LoVo (cell line): Measurements from ENCODE around the gene TRMT1.

Source experiments
- DNase-seq: peaks from one replicate; pipeline ENCODE4 v3.0.0-alpha.2; 2016; ENCODE audit warnings: low spot score

The TRMT1 gene

DNA sequence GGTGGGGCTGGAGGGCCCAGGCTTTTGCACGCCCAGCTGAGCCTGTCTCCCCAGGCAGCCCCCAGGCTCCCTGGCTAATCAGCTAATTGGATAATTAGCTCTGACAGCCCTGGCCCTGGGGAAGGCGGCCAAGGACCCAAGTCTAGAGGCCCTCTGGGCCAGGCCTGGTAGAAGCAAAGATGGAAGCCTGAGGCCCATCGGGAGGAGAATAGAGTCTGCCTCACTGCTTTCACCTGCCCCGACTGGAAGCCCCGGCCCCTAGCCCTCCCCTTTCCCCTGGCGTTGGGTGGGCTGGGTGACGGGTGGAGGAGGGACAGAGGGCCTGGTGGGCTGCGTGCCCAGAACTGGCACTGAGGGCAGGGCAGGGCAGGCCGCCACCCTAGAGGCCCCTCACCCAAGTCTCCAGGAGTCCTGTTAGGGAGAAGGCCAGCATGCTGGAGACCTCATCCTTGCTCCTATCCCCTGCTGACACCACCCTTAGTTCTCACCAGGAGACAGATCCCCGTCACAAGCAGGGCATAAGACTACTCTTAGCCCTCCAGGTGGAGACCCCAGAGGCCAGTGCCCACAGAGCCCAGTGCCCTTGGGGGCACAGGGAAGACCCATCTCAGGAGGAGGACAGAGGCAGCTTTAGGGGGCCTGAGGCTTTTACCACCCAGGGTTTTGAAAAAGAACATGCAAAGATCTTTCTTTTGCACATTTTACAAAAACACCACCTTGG, 25.9 kb downstream of the TRMT1 start:
- DNase-seq, result no peak

DNA sequence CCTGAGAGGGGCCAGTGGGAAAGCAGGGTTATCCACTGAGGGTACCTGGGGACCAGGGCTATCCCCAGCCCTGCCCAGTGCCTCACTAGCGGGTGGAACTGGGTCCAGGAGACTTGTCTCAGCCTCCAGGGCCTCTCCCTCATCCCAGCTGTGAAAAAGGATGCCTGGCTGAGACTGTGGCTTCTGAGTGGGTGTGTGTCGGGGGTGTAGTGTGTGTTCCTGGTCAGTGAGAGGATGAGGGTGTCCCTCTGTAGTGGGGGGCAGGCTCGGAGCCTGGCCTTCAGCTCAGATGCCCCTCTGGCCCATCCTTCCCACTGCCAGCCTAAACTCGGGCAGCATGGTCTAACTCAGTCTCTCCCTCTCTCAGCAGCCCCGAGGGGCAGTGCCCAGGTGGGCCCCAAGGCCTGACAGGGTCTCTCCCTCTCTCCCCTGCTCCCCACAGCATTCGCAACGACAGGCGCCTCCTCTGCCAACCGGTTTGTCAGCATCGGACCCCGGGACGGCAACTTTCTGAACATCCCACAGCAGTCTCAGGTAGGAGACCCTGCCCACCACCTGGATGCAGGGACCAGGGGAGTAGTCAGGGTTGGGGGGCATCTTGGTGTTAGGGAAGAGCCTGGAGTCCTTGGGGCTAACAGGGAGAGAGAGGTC, 26.6 kb downstream of the TRMT1 start:
- no peak for DNase-seq

DNA sequence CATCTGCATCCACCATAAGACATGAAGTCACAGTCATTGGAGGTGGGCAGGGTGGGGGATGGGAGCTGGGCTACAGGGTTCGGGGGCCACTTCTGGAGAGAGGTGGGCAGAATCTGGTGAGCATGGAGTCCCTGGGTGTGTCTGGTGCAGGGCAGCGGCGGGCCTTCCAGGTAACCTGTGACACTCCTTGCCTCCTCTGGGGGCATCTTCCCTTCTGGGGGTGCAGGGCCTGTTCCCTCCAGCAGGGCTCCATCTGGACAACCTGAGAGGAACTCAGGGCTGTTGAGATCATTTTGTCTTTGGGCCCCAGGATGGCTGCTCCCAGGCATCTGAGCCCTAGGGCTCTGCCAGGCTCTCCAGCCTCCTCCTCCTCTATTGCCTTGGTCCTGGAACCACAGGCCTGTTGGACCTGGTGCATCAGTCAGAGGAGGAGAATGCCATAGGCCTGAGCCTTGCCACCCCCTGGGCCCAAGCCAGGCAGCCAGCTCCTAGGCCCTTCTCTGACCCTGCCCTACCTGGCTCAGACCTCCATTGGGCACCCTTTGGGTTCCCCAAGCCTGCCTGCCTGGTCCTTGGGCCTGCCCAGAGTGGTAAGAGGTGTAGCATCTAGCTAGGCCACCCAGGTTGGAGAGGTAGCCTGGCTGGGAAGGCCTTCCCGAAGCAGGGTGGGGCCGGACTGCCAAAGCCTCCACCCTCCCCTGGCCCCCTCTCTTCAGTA, 27.2 kb downstream of the TRMT1 start:
- no peak for DNase-seq

DNA sequence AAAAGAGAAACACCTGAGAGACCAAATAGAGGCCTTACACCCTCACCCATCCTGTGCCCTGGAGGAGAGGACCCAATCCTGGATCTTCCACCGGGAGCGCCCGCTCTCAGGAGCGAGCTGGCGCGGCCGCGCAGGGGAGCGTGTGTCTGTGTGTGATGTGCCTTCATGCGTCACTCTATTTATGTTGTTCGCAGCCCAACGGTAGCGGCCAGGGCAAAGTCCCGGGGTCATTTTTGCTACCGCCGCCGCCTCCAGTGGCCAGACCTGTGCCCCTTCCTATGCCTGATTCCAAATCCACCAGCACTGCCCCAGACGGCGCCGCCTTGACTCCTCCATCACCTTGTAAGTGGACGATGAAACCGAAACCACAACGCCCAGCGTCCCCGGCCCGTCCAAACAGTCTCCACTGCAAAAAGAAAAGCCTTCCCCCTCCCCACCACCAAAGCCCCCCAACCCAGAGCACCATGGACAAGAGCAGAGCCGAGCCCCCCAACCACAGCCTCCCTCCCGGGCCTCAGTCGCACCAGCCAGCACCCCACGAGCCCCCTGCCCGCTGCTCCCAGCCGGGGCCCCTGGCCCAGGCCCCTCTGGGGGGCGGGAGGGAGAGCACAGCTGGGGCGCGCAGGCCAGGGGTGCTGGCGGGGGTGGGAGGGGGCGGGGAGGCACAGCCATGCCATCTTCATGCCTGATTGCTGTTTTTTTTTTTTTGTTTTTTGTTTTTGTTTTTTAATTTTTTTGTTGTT, 28.6 kb downstream of the TRMT1 start:
- no peak for DNase-seq

DNA sequence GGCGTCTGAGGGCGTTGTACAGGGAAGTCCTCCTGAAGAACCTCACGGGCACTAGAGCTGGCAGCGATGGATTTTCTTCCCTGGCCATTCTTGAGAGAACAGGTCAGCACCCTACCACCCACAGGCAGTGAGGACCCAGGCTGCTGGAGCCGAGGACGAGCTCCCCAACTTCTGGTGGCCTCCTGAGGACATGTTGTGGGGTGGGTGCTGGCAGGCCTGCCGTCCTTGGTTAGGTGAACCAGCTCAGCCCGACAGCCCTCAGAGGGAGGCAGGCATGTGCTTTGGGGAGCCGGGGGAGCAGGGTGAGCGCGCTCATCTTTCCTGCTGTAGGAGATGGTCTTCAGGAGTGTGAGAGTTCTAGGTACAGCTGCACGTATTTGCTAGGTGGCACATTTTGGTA, 29.2 kb downstream of the TRMT1 start:
- no peak for DNase-seq

DNA sequence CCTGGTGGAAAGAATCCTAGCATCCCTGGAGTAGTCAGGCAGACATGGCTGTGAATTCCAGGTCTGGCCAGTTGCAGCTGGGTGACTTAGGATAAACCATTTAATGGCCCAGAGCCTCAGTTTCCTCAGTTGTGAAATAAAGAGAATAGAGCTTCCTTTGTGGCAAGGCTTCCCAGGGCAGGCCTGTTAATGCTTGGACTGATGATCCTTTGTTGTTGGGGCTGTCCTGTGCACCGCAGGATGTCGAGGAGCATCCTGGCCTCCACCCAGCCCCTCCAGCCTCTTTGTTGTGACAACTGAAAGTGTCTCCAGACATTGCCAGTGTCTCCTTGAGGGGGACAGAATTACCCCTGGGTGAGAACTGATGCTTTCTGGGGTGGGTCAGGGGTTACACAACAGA, 30.2 kb downstream of the TRMT1 start:
- DNase-seq, result no peak

DNA sequence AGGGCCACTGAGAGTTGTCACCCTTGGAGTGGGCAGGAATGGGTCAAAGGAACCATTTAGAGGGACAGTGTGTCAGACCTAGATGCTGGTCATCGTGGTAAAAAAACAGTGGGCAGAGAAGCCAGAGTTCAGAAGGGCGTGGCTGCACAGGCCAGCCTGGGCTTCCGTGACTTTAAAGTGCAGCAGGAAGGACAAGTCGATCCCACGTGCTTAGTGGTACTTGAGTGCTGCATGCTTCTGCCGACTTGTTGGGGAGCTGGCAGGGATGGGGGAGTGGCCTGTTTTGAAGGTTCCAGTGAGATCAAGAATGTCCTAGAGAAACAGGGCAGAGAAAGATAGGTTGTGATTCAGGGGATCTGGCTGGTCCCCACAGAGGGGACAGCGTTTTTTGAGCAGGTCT, 30.9 kb downstream of the TRMT1 start:
- DNase-seq, result no peak

DNA sequence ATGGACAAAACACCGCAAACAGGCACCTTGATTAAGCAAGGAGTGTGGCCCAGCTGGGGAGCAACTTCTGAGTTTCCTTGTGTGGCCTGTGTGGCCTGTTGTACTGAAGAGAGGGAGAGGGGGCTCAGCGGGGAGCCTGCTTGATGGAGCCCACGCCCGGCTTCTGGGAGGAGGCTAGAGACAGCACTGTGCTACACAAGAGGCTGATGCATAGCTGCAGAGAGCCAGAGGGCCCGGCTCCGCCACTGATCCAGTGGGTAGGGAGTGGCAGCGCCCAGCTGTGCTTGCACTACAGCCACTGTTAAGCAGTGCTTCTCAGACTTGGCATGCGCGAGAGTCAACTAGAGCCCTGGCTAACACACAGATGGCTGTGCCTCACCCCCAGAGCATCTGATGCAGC, 32.9 kb downstream of the TRMT1 start:
- DNase-seq, result no peak

DNA sequence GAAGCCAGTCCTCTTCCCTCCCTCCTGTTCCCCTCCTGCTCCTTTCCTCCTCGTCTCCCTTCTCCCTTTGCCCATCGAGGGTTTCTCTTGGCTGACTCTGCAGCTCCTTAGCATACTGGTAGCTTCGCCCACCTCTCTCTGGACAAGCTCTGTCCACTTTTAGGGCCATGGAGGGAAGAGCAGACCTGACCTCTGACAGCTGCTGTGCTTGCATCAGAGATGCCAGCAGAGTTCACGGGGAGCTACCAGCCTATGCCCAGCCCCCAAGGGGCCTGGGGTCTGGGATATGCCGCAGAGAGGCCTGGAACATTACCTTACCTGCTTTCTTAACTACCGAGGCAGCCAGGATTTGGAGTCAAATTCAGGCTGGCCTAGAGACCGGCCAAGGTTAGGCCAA, 33.5 kb downstream of the TRMT1 start:
- DNase-seq, result no peak

DNA sequence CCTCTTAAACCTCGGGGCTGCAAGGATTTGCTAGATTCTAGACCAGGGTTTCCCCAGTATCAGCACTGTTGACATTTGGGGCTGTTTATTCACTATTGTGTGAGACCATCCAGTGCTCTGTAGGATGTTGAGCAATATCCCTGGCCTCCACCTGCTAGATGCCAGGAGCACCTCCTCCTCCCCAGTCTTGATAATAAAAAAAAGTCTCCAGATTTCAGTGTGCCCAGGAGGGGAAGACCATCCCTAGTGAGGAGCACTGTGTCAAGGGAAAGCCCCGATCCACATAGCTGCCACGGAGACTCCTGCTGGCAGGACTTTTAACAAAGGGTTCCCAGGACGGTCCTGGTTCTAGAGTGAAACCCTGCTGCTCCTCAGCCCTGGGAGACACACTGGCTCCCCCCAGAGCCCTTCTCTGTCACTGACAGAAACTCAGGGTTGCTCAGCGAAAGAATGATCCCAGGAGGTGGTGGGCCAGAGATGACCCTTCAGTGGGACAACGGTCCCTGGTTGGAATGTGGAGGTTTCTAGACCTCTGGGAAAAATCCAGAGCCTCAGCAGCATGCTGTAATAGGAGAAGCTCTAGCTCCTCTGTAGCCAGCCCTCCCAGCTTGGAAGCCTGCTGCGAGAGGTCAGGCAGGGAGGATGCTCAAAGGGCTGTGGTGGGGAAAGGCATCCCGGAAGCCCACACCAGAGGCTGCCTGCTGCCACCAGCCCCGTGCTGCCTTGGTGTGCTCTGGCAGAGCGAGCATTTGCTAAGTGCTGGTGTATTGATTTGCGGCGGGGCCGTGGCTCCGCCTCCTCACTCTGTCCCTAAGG, 34.1 kb downstream of the TRMT1 start:
- no peak for DNase-seq

DNA sequence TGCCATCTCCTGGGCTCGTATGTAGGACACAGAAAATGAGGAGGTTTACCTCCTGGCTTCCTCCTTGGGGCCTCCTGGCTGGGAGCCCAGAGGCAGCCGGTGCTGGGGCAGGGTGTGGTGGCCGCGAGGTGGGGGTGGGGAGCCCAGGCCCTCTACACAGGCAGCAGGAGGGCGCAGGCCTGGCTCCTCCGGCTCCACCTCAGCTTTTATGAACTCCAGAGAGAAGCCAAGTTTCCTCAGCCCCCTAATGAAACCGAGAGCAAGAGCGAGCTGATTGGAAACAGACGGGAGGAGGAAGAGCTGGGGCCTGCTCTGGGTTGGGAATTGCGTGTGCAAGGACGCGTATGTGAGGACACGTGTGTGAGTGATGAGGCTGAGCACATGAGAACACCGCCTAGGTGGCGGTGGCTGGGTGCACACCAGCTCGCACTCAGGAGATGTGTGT, 37.0 kb downstream of the TRMT1 start:
- no peak for DNase-seq

DNA sequence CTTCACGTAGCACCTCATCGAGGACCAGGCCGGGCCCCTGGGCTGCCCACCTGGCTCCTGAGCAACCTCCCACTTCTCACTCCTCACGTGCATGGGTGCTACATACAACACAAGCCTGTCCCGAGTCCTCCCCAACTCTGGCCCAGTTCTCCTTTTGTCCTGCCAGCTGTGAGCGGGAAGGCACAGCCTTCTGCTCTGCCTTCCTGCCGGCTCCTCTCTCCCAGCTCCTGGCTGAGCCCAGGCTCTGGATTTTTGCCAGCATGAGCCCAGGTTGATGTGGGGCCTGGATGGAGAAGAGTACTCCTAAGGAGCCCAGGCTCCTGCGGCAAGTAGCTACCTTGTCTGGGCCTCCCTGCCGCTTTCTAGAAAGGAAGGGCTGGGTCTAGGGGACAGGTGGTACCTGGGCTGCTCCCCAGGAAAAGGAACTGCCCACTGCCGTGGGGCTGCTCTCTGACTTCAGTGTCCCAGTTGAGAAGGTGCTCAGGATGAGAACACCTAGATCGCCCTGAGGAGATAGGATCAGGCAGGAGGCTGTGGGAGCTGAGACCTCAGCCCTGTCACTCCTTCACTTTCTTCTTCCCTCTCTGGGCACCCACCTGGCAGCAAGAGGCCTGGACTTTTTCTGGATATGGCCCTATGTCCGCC, 37.5 kb downstream of the TRMT1 start:
- no peak for DNase-seq

DNA sequence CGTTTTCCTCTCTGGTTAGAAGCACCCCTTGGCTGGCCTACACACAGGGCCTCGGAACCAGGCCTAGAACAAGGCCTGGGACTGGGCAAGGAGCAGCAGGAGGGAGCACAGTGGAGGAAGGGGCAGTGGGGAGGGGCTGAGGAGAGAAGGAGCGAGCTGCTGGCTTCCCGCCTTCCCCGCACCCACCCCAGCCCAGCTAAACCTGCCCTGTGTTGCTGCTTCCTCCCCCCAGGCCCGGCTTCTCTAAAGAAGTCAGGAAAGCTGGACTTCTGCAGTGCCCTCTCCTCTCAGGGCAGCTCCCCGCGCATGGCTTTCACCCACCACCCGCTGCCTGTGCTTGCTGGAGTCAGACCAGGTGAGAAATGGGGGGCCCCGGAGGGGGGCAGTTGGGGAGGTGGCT, 38.2 kb downstream of the TRMT1 start:
- DNase-seq, result no peak

DNA sequence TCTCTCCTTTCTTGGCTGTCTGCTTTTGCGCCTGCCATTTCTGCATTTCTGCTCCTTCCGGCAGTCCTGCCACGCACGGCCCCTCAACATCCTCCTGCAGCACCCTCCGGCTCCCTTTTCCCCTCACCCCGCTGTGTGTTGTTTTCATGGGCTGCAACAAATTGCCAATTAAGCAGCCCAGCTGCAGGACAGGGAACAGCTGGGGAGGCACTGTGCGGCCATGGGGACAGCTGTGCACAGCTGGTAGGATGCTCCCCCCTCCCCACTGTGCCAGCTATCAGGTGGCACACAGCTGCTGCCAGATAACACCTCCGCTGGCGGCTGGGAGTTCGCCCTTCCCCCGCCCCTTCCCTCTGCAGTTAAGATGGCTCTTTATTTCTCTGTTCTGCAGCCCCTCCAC, 39.3 kb downstream of the TRMT1 start:
- DNase-seq, result no peak

DNA sequence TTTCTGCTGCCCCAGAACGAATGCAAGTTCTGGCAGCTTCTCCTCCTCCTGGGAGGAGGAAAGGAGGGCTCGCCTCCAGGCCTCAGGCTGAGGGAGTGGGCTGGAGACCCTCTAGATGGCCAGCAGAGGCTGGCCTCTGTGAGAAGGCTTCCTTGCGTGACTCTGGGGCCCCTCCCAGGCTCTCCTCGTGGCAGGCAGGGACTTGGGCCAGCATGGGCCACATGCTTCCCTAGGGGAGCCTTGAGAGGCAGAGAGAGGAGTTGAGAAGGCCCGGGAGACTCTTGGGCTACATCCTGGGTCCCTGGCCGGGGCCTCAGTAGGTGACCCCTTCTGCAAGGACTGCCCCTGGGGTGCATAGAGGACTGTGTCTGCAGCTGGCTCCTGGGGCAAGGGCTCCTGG, 39.8 kb downstream of the TRMT1 start:
- no peak for DNase-seq

DNA sequence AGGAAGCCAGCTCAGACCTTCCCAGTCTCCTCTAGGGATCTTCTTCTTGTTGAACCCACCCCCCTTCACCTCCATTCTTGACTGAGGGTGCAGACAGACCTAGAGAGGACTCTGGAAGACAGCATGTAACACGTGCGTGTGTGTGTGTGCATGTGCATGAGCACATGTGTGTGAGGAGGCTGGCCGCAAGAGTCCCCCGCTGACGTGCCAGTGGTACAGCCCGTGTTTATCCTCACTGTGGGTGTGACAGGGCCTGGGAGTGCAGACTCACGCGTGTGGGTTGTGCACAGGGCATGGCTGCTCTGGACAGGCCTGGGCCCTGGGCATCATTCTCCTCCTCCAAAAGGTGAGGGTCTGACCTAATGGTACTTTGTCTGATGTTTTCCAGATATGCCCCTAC, 40.2 kb downstream of the TRMT1 start:
- DNase-seq, result no peak

DNA sequence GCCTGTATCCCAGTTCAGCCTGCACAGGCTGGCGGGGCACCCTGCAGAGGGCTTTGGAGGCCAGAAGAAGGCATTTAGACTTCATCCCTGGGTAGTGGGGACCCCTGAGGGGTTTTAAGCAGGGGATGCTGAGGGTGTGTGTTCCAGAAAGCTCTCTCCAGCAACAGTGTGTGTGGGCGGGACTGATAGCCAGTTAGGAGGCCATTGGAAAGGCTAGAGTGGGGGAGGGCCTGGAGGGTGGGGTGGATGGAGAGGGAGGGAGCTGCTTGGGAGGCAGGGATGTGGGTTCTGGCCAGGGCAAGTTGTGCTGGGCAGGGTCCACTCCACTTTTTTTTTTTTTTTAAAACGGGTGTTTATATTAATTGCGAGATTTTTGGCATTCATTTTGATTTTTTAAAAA, 42.2 kb downstream of the TRMT1 start:
- DNase-seq, result no peak

DNA sequence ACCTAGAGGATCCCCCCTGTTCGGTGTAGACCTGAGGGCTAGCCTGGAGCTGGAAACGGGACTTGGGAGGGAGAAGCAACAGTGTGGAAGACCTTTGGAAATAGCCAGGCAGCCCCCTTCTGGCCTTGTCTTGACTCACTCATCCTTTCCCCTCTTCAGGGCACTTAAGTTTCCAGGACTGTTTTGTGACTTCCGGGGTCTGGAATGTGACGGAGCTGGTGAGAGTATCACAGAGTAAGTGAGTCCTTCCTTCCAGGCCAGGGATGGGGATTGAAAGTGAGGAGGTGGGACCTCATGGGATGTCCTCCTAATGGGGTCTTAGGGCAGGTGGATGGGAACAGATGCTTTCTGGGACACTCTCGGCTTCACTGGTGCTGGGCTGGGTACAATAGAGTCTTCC, 43.3 kb downstream of the TRMT1 start:
- DNase-seq, result no peak

DNA sequence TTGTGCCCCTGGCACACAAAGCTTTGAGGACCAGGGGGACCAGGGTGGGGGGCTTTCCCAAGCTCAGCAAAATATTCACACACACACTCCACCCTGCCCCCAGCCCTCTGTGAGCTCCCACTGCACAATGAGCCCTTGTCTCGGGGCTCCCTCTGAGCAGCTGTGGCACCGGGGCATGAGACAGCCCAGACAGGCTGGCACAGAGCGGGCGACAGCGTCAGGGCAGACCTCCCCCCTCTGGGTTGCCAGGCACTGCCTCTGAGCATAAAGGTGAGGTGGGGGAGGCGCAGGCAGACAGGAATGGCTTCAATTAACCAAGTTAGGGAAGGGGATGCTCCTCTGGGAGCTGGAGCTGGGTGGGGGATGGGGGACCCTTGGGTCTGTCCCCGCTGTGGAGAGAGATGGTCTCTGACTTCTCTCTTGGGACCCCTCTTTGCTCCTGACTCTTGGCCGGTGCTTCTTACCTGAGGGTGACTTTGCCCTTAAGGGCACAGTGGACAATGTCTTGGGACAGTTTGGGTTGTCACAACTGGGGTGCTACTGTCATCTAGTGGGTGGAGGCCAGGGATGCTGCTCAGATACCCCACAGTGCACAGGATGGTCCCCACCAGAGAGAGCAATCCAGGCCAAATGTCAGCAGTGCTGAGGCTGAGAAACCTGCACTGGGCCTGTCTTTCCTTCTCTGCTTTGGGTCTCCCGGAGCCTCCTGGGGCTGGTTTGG, 44.2 kb downstream of the TRMT1 start:
- no peak for DNase-seq

DNA sequence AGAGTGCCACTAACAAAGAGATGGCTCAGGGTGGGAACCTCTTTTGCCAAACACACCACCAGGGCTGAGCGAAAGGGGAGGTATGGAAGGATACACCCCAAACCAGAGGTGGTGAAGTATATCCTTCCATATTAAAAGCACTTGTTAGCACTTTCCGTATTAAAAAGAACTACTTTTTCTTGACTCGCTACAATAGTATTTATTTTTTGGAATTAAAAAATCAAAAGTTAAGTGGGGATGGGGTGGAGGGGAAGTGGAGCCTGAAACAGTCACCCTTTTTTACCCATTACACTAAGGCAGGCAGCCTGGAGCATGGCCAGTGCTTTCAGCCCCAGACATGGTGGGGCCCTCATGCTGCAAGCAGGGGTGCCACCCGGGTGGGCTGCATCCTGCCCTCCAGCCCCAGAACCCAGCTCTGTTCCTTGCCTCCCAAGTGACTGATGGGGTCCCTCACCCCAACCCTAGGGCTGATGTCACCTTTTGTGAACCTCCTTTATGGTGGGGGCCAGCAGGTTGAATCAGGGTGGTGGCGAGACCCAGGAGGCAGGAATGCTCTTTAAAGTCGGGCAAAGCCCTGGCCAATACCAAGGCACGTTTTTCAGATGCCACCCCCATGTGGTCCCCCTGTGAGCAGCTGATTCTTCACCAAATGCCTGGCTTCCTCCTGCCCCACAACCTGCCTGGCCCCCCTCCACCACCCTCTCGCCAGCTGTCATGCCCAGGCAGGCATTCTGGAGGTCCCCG, 44.9 kb downstream of the TRMT1 start:
- DNase-seq, result no peak
